NCI-H2107 (cell line): ENCODE results near the gene SLC47A2.

ENCODE experiments used
- DNase-seq: peaks from one replicate; lab custom pipeline; 2025; lab: John Stamatoyannopoulos, UW

SLC47A2 gene

GRCh38 chr17:19646788-19647696 lies 69.3 kb downstream of the SLC47A2 start:
- no peak for DNase-seq

GRCh38 chr17:19645734-19646201 lies 70.6 kb downstream of the SLC47A2 start:
- DNase-seq: no peak

- DNase-seq: no peak
These were observed 71.7 kb downstream of the SLC47A2 start for GRCh38 chr17:19644493-19645210.

- no peak for DNase-seq
These were observed 74.0 kb downstream of the SLC47A2 start for GRCh38 chr17:19642373-19642893.

GRCh38 chr17:19641687-19642372 lies 74.6 kb downstream of the SLC47A2 start:
- DNase-seq: no peak

- no peak for DNase-seq
These were observed 84.5 kb downstream of the SLC47A2 start for GRCh38 chr17:19631905-19632304.

- DNase-seq: no peak
These were observed 85.7 kb downstream of the SLC47A2 start for GRCh38 chr17:19630661-19631060.

GRCh38 chr17:19630035-19630434 lies 86.3 kb downstream of the SLC47A2 start:
- DNase-seq: no peak

- DNase-seq: no peak
These were observed 86.9 kb downstream of the SLC47A2 start for GRCh38 chr17:19629449-19629848.
